Measurements from ENCODE around the gene SLC2A9. TPM values are rescaled to one million over a fixed set of nuclear protein-coding genes. Genes with fewer than 3 reads are reported as not detected.

SLC2A9 gene
- total and polyA plus RNA-seq, 2 of the 13 experiments (the other 11 are each of a cell fraction or from before 2014, with no cell fraction given) = 36.2 to 42.3 TPM

GRCh38 chr4:10058371-10058770, 37.1 kb upstream of the SLC2A9 start:
- Histone ChIP-seq H3K4me2 (ENCODE audit: low read depth, low read length) (no peak overlapping the region), H2AFZ (ENCODE audit: low read length) (no peak overlapping the region), H3K9me3 (ENCODE audit: low read length) (no peaks in the 10 kb centered on the region), H3K27me3 (ENCODE audit: control insufficient read depth in 1 of 2, insufficient read depth in 2 of 2, low read length in 2 of 2) (no peaks in the 10 kb centered on the region), H3K27ac (ENCODE audit: extremely low read length, insufficient read depth, low read length) (no peak overlapping the region), H3K36me3 (replicated peaks in 1 of 2; ENCODE audit: control insufficient read depth in 1 of 2, insufficient read depth in 2 of 2, low read length in 2 of 2) (no peaks in the 10 kb centered on the region), H3K4me1 (ENCODE audit: insufficient read depth, low read length) (peaks cover 39% of the 10 kb centered on the region), H4K20me1 (ENCODE audit: insufficient read depth, low read length) (no peaks in the 10 kb centered on the region), H3K79me2 (ENCODE audit: insufficient read depth, low read length) (no peaks in the 10 kb centered on the region), H3K4me3 (replicated peaks in 1 of 3; ENCODE audit: insufficient read depth in 1 of 3, low read depth in 2 of 3, low read length in 3 of 3) (no peak overlapping the region), H3K9ac (ENCODE audit: insufficient read depth, low read depth, low read length) (no peak overlapping the region)
- DNase-seq (ENCODE audit: low spot score) (no peak), ATAC-seq (no peak), FAIRE-seq (no peak)
- 92% methylated on average over 7 of the region's 7 CpGs for WGBS (ENCODE audit: low lambda C conversion rate)
- ChIA-PET POLR2A (no interaction called here), CTCF (ENCODE audit: low intra/inter-chr PET ratio, low total read pairs) (no interaction called here)
- intact Hi-C loops (cut with micrococcal nuclease; ENCODE audit: unreplicated experiment) = no loop called here
- no TSS peak for BruUV-seq (replicated peaks)
- in situ Hi-C loops (cut with HindIII; ENCODE audit: extremely low pct_ligation_motif_present, low pct_unique_long_range_greater_than_20kb) = no loop called here
- TF ChIP-seq, protein P1, sequence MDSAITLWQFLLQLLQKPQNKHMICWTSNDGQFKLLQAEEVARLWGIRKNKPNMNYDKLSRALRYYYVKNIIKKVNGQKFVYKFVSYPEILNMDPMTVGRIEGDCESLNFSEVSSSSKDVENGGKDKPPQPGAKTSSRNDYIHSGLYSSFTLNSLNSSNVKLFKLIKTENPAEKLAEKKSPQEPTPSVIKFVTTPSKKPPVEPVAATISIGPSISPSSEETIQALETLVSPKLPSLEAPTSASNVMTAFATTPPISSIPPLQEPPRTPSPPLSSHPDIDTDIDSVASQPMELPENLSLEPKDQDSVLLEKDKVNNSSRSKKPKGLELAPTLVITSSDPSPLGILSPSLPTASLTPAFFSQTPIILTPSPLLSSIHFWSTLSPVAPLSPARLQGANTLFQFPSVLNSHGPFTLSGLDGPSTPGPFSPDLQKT (CRISPR knock-in tag; IDR thresholded peaks at IDR 0.05; ENCODE audit: borderline replicate concordance) = no peak
- TF ChIP-seq ZMYM2 (CRISPR knock-in tag; IDR thresholded peaks at IDR 0.05) = no peak
- TF ChIP-seq MED1 (CRISPR knock-in tag; IDR thresholded peaks at IDR 0.05) = no peak
- no peak for TF ChIP-seq MBD4 (IDR thresholded peaks at IDR 0.05; ENCODE audit: borderline replicate concordance, low read length)
- TF ChIP-seq GATA4 (IDR thresholded peaks at IDR 0.05; ENCODE audit: borderline replicate concordance, low read depth) = no peak
- TF ChIP-seq ZNF503 (CRISPR knock-in tag; IDR thresholded peaks at IDR 0.05) = no peak
- no peak for TF ChIP-seq POLR2G (IDR thresholded peaks at IDR 0.05; ENCODE audit: low read depth, low read length)
- TF ChIP-seq, protein P2, sequence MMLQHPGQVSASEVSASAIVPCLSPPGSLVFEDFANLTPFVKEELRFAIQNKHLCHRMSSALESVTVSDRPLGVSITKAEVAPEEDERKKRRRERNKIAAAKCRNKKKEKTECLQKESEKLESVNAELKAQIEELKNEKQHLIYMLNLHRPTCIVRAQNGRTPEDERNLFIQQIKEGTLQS (CRISPR knock-in tag; IDR thresholded peaks at IDR 0.05) = no peak
- TF ChIP-seq ZFP36L2 (CRISPR knock-in tag; IDR thresholded peaks at IDR 0.05) = no peak
- no peak for TF ChIP-seq RELA (CRISPR knock-in tag; IDR thresholded peaks at IDR 0.05)
- no peak for TF ChIP-seq GTF3A (CRISPR knock-in tag; conservative IDR thresholded peaks at IDR 0.05)
- TF ChIP-seq ZNF883 (CRISPR knock-in tag; IDR thresholded peaks at IDR 0.05; ENCODE audit: not compliant biosample characterization) = no peak
- TF ChIP-seq ZNF432 (CRISPR knock-in tag; IDR thresholded peaks at IDR 0.05; ENCODE audit: borderline replicate concordance) = no peak
- no peak for TF ChIP-seq NR2F2 (IDR thresholded peaks at IDR 0.05; ENCODE audit: borderline replicate concordance, low read depth)
- no peak for TF ChIP-seq ZC3H4 (CRISPR knock-in tag; IDR thresholded peaks at IDR 0.05; ENCODE audit: borderline replicate concordance)
- no peak for TF ChIP-seq ZNF7 (CRISPR knock-in tag; IDR thresholded peaks at IDR 0.05)
- TF ChIP-seq ZNF256 (CRISPR knock-in tag; conservative IDR thresholded peaks at IDR 0.05) = no peak
- TF ChIP-seq SNRNP70 (IDR thresholded peaks at IDR 0.05; ENCODE audit: low read depth, low read length) = no peak
- TF ChIP-seq, protein P3, sequence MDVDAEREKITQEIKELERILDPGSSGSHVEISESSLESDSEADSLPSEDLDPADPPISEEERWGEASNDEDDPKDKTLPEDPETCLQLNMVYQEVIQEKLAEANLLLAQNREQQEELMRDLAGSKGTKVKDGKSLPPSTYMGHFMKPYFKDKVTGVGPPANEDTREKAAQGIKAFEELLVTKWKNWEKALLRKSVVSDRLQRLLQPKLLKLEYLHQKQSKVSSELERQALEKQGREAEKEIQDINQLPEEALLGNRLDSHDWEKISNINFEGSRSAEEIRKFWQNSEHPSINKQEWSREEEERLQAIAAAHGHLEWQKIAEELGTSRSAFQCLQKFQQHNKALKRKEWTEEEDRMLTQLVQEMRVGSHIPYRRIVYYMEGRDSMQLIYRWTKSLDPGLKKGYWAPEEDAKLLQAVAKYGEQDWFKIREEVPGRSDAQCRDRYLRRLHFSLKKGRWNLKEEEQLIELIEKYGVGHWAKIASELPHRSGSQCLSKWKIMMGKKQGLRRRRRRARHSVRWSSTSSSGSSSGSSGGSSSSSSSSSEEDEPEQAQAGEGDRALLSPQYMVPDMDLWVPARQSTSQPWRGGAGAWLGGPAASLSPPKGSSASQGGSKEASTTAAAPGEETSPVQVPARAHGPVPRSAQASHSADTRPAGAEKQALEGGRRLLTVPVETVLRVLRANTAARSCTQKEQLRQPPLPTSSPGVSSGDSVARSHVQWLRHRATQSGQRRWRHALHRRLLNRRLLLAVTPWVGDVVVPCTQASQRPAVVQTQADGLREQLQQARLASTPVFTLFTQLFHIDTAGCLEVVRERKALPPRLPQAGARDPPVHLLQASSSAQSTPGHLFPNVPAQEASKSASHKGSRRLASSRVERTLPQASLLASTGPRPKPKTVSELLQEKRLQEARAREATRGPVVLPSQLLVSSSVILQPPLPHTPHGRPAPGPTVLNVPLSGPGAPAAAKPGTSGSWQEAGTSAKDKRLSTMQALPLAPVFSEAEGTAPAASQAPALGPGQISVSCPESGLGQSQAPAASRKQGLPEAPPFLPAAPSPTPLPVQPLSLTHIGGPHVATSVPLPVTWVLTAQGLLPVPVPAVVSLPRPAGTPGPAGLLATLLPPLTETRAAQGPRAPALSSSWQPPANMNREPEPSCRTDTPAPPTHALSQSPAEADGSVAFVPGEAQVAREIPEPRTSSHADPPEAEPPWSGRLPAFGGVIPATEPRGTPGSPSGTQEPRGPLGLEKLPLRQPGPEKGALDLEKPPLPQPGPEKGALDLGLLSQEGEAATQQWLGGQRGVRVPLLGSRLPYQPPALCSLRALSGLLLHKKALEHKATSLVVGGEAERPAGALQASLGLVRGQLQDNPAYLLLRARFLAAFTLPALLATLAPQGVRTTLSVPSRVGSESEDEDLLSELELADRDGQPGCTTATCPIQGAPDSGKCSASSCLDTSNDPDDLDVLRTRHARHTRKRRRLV (CRISPR knock-in tag; IDR thresholded peaks at IDR 0.05) = no peak

All from HepG2 (cell line).